ENCODE measurements around the gene HPCAL4.

The HPCAL4 gene

GRCh38 chr1:39700348-39700747, 9.1 kb upstream of the HPCAL4 start:
- no peak for DNase-seq

- DNase-seq, result no peak
Observed at GRCh38 chr1:39699419-39699818, 8.2 kb upstream of the HPCAL4 start.

- DNase-seq, result no peak
Observed at GRCh38 chr1:39698568-39698967, 7.3 kb upstream of the HPCAL4 start.

- peak; percentile 61 for DNase-seq
Observed at GRCh38 chr1:39696448-39696847, 5.2 kb upstream of the HPCAL4 start.

DNA sequence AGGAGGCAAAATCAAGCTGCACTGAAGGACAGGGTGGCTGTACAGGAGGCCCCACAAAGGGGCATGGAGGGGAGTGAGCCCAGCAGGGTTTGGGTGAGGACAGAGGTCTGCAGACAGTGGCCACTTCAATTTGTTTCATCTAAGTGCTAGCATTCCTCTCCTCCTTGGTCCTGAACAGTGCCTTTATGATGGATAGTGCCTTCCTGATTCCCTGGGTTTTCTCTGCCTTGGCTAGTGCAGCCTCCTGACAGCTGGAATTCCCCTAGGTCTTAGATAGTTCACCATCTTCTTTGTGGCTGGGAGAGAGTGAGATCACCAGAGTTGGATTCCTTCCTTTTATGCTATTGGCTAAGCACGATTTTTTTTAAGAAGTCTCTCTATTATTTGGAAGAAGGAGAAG, 3.8 kb upstream of the HPCAL4 start:
- peak; percentile 80 for DNase-seq

DNA sequence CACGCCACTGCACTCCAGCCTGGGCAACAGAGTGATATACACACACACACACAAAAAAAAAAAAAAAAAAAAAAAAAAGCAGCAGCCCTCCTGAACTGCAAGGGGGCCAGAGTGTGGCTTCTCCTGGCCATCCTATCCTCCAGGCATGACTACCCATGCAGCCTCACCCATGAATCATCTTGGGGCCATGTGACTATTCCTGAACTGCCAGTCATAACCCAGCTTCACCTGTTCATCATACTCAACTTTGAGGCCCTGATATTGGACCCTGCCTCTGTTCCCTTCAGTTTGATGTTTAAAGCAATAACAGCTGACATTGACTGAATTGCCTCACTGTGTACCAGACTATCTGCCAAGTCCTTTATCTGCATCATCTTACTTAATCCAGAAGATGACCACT, 2.8 kb upstream of the HPCAL4 start:
- DNase-seq, result no peak

- no peak for DNase-seq
Observed at GRCh38 chr1:39692152-39693074, 1.2 kb upstream of the HPCAL4 start.

DNA sequence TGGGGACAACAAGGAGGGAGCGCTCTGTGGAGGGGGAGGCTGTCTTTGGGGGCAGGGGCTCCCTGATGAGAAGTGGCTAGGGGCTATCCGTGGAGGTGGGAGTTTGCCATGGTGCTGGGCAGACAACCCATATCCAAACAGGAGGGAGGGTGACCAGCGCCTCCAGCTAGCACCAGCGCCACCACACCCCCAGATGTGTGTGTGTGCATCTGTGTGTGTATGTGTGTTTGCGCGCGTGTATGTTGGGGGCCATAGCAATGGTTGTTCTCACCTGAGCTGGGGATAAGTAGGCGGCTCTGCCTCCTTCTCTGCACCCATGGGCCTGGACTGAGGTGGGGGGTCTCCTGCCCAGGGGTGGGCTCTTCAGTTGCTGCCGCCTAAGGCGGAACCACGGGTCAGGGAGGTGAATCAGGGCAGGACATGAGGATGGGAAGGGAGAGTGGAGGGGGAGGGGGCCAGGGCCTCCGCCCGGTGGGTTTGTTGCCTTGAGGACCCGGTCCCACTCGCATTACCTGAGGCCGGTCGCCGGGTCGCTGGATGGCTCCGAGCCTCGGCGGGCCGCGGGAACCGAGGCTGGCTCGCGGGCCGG, 345 bp downstream of the HPCAL4 start:
- DNase-seq, result no peak

DNA sequence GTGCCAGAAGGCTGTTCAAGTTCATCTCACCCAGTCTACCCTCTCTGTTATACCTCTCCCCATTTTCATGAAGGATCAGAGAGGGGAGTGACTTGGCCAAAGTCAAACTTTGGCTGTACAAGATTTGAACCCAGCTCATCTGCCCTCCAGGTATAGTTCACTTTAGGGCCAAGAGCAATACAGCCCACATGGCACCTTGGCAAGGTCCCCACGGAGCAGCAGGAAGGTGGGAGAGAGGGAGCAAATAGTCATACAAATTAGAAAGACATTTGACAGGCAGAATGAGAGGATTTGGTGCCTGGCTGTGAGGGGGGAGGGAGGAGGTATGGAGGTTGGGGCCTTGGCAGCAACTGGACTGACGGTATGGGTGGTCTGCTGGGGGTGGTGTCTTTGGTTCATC, 1.0 kb downstream of the HPCAL4 start:
- DNase-seq, result no peak

- no peak for DNase-seq
Observed at GRCh38 chr1:39689635-39690034, 1.6 kb downstream of the HPCAL4 start.

- no peak for DNase-seq
Observed at GRCh38 chr1:39689214-39689613, 2.0 kb downstream of the HPCAL4 start.

DNA sequence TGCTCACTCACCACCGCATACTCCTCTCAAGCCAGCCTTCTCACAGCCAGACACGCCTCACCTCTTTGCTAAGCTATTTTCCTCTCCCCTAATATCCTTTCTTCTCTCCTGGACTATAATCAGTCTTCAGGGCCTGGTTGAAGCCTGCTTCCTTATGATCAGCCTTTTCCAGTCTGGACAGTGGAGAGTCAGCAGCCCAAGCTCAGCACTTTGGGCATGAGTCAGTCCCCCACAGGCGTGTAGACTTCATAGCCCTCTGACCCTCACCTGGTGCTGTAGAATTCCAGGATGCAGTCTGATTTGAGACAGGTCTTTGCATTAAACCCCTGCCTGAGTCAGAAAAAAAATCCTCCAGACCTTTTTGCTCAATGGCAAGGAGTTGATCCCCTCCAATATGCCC, 2.5 kb downstream of the HPCAL4 start:
- peak; percentile 62 for DNase-seq

DNA sequence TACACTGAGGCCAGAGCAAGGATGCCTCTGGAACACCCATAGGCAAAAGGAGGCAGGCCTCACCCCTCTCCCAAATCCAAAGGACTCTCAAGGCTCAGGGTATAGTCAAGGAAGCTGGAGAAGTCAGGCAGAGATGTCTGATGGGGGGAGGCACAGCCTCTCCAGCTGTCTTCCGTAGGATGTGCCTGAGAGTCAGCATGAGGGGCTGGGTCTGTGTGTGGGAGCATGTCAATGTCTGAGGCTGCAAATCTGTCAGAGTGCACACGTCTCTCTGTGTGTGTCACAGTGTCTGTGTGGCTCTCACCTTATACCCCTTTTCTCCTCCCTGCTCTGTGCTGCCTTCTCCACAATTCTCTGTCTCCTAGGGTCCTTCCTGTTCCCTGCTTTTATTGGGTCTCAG, 4.0 kb downstream of the HPCAL4 start:
- no peak for DNase-seq

GRCh38 chr1:39685071-39685470, 6.2 kb downstream of the HPCAL4 start:
- DNase-seq, result no peak

DNA sequence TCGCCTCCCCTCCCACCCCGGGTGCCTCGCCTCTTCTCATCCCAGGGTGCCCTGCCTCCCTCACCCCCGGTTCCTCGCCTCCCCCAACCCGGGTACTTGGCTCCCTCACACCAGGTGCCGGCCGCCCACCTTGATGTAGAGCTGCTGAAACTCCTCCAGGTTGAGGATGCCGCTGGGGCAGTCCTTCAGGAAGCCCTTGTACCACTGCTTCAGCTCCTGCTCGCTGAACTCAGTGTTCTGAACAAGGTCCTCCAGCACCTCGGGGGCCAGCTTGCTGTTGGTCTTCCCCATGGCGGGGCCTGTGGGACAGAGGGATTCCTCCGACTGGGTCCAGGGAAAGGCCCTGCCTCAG, 6.9 kb downstream of the HPCAL4 start:
- no peak for DNase-seq

DNA sequence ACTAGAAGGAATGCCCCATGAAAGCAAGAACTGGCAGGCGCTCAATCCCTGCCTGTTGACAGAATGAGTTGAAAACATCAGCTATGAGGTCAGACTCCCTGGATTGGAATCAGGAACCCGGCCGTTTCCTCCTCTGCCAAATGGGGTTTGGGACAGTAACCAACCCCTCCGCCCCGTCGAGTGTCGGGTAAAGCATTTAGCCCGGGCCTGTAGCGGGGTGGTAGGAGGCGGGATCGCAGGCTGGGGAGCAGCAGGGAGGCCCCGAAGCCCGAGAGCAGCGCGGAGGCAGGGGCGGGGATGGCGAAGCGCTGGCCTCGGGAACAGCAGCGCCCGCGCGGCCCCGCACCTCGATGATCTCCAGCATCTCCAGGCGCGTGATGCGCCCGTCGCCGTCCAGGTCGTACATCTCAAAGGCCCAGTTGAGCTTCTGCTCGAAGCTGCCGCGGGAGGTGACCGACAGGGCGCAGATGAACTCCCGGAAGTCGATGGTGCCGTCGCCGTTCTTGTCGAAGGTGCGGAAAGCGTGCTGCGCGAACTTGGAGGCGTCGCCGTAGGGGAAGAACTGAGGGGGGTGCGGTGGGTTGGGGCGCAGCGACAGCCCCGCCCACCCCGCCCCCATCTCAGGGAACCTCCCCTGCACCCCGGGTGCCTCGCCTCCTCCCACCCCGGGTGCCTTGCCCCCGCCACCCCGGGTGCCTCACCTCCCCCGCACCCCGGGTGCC, 7.5 kb downstream of the HPCAL4 start:
- DNase-seq, result no peak

DNA sequence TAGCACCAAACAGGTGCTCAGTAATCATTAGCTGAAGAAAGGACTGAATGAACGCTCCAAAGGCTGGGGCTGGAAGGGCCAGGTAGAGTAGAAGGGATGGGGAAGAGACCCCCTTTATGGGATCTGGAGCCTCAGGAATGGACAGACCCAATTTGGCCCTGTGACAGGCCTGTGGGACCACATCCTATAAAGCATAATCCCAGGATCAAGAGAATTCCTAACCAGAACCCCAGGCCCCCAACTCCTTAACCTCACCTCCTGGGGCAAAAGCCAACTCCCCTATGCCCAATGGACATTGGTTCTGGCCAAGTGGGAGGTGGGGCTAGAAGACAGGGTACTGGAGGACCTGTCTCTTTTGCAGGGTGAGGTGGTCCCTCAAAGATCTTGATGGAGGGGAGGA, 9.2 kb downstream of the HPCAL4 start:
- DNase-seq, result no peak

- DNase-seq, result no peak
Observed at GRCh38 chr1:39681294-39681693, 9.9 kb downstream of the HPCAL4 start.

- no peak for DNase-seq
Observed at GRCh38 chr1:39680751-39681150, 10.5 kb downstream of the HPCAL4 start.

DNA sequence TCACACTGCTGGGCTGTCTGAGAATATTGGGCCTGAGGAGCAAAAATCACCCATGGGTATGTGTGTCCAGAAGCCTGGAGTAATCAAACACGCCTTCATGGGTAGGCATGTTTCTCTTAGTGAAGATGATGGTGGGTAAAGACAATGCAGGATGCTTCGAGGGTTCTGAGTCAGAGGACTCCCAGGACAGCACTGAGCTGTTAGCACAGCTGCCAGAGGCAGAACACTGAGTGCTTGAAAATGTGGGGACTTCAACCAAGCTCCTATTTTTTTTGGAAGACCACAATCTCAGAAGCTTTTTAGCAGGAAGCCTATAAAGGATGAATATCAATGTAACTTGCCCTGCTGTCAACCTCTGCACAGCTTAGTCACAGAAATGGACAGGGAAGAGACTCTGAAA, 11.4 kb downstream of the HPCAL4 start:
- no peak for DNase-seq

GRCh38 chr1:39678889-39679288, 12.3 kb downstream of the HPCAL4 start:
- DNase-seq, result no peak

DNA sequence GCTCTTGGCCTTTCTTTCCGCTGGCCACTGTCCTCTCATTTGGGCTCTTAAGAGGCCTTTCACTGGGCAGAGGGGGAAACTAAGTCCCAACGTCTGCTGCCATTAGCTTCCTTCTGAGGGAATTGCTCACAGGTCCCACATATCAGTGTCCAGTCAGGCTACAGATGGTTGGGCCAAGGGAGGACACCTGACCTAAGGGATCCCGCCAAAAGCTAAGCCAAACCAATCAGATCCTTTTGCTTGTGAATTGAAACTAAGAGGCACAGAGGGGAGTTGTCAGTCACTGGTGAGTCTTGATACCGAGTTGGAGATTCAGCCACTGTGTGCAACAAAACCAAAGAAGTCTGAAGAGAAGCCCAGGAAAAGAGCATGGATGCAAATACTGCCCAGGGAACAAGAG, 13.6 kb downstream of the HPCAL4 start:
- no peak for DNase-seq

DNA sequence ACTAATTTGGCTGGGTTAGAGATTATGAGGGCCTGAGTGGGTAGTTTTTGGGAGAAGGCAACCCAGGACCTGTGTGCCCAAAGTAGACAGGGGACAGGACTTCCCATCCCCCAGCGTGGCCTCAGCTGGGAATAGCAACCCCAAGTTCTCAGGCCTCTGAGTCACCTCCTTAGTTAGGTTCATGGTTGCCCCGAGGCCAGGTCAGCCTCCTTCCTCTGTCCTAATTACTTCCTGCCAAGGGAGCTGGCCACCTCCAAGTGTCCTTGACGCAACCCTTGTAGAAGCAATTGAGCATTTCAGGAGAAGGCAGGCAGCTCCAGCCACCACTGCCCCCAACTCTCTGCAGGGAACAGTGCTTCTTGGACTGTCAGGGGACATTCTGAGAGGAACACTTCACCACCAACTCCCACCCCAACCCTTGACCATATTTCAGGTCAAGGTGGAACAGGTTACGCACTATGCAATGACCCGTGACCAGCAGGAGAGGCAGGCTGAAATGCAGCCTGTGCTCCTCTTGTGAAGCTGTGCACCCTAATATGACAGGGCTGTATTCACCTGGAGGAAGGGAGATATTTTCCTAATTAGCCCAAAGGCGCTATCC, 14.2 kb downstream of the HPCAL4 start:
- no peak for DNase-seq

- DNase-seq, result no peak
Observed at GRCh38 chr1:39675220-39675619, 16.0 kb downstream of the HPCAL4 start.
